MCF 10A (cell line): ENCODE results near the gene ARPC4. TPM values are rescaled to one million over a fixed set of nuclear protein-coding genes. Genes with fewer than 3 reads are reported as not detected.

Source experiments
- BruUV-seq: library from RNA; stranded (reverse); fragments of 400-500 nt; replicated peaks from 2 replicates; lab custom pipeline; 2021; lab: Mats Ljungman, UMichigan
- CTCF ChIA-PET: fragments of 300-600 bp; sonication (Branson Sonifier 250); formaldehyde crosslinking; extraction: SDS; loops from one replicate; lab custom pipeline; 2021; ENCODE audit warnings: antibody characterized with exemption, inconsistent platforms; lab: Yijun Ruan, JAX
- POLR2A ChIA-PET: fragments of 300-600, 350-650 bp; sonication (Branson Sonifier 250); formaldehyde crosslinking; extraction: SDS; loops from one replicate; lab custom pipeline; 2020; ENCODE audit warnings: antibody characterized with exemption, inconsistent platforms; lab: Yijun Ruan, JAX
- DNase-seq: peaks from one replicate; pipeline ENCODE4 v3.0.0-alpha.2; 2018; ENCODE audit not compliant: unreplicated experiment
- H3K27ac Mint-ChIP-seq: one replicate; pipeline ENCODE4 v1.8.0; 2022; ENCODE audit warnings: mild to moderate bottlenecking, low read depth, mixed read lengths; ENCODE audit not compliant: unreplicated experiment
- H3K27me3 Mint-ChIP-seq: one replicate; pipeline ENCODE4 v1.8.0; 2022; ENCODE audit warnings: mixed read lengths; ENCODE audit not compliant: insufficient read depth, unreplicated experiment
- H3K36me3 Mint-ChIP-seq: one replicate; pipeline ENCODE4 v1.8.0; 2022; ENCODE audit warnings: mild to moderate bottlenecking, moderate library complexity, mixed read lengths; ENCODE audit not compliant: insufficient read depth, unreplicated experiment
- H3K4me1 Mint-ChIP-seq: one replicate; pipeline ENCODE4 v1.8.0; 2022; ENCODE audit warnings: mixed read lengths; ENCODE audit not compliant: insufficient read depth, unreplicated experiment
- H3K4me3 Mint-ChIP-seq: one replicate; pipeline ENCODE4 v1.8.0; 2022; ENCODE audit warnings: mild to moderate bottlenecking, moderate library complexity, mixed read lengths; ENCODE audit not compliant: unreplicated experiment
- H3K9me3 Mint-ChIP-seq: one replicate; pipeline ENCODE4 v1.8.0; 2022; ENCODE audit warnings: mixed read lengths; ENCODE audit not compliant: unreplicated experiment
- intact Hi-C: fragments of 100-400 bp; cut with micrococcal nuclease; formaldehyde crosslinking; loops from 2 replicates; pipeline ENCODE4 v1.14.1; 2022
- total RNA-seq: library from RNA; stranded (reverse); gene quantifications from 2 replicates; pipeline ENCODE4 v1.2.3, GENCODE V29; 2022
- TF ChIP-seq, protein P1 (sequence below): fragments of 200-600 bp; IDR thresholded peaks from one replicate; pipeline ENCODE4 v1.8.0; 2022; ENCODE audit warnings: antibody characterized with exemption, mild to moderate bottlenecking; ENCODE audit not compliant: unreplicated experiment

ARPC4 gene
- total RNA-seq, 1 experiment from 2014 or later = 122 TPM

GRCh38 chr3:9825451-9826040 is 32.7 kb downstream of the ARPC4 start:
- ChIA-PET POLR2A (interaction anchor here (1.1 kb wide), 1 partner anchor 33 kb away, joined by 3 read pairs; the partner anchor contains the start of gene ARPC4), CTCF (interaction anchor here (0.5 kb wide), 1 partner anchor 127 kb away, joined by 4 read pairs; the partner anchor contains the start of gene PRRT3)
- H3K4me1 Mint-ChIP-seq = no peaks in the 10 kb centered on the region
- H3K27me3 Mint-ChIP-seq = no peaks in the 10 kb centered on the region
- DNase-seq = no peak
- no peak overlapping the region for H3K27ac Mint-ChIP-seq
- BruUV-seq = no TSS peak
- TF ChIP-seq, protein P1, sequence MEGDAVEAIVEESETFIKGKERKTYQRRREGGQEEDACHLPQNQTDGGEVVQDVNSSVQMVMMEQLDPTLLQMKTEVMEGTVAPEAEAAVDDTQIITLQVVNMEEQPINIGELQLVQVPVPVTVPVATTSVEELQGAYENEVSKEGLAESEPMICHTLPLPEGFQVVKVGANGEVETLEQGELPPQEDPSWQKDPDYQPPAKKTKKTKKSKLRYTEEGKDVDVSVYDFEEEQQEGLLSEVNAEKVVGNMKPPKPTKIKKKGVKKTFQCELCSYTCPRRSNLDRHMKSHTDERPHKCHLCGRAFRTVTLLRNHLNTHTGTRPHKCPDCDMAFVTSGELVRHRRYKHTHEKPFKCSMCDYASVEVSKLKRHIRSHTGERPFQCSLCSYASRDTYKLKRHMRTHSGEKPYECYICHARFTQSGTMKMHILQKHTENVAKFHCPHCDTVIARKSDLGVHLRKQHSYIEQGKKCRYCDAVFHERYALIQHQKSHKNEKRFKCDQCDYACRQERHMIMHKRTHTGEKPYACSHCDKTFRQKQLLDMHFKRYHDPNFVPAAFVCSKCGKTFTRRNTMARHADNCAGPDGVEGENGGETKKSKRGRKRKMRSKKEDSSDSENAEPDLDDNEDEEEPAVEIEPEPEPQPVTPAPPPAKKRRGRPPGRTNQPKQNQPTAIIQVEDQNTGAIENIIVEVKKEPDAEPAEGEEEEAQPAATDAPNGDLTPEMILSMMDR = no peak
- intact Hi-C loops = no loop called here
- no peaks in the 10 kb centered on the region for H3K36me3 Mint-ChIP-seq
- no peaks in the 10 kb centered on the region for H3K9me3 Mint-ChIP-seq
- no peak overlapping the region for H3K4me3 Mint-ChIP-seq

DNA sequence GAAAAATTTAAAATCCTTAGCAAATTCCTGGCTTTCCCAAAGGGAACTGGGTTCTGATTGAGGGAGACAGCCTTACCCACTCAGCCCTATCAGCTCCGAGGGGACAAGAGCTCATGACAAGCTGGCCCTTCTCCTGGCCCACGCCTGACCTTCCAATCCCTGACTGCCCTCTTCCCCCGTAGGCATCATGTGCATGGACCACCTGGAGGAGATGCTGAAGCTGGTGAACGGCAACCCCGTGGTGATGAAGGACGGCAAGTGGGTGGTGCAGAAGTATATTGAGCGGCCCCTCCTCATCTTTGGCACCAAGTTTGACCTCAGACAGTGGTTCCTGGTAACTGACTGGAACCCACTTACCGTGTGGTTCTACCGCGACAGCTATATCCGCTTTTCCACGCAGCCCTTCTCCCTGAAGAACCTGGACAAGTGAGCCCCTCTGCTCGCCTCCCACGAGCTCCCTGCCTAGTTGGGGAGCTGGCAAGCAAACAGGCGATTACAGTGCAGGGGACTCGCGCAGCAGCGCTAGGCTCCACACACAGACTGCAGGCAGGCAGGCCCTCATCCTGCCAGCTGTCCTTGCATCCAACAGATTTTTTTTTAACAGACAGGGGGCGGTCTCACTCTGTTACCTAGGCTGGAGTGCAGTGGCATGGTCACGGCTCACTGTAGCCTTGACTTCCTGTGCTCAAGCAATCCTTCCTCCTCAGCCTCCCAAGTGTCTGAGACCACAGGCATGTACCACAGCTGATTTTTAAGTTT is 34.1 kb downstream of the ARPC4 start:
- TF ChIP-seq, protein P1 = peak; percentile 34
- CTCF ChIA-PET = interaction anchor here (0.7 to 3.1 kb wide), 7 partner anchors 12 to 460 kb away, joined by 3 to 17 read pairs (median 6); no protein-coding TSS in a partner anchor
- Mint-ChIP-seq H3K4me1 (no peaks in the 10 kb centered on the region), H3K27me3 (no peaks in the 10 kb centered on the region), H3K4me3 (no peak overlapping the region), H3K27ac (no peak overlapping the region), H3K9me3 (no peaks in the 10 kb centered on the region), H3K36me3 (no peaks in the 10 kb centered on the region)
- intact Hi-C loops = loop anchor here (1.0 kb wide), 1 partner anchor 119 kb away; no protein-coding TSS in a partner anchor
- no TSS peak for BruUV-seq
- DNase-seq = peak; percentile 41
- POLR2A ChIA-PET = interaction anchor here (0.5 to 2.7 kb wide), 6 partner anchors 14 to 273 kb away, joined by 3 to 10 read pairs (median 4); partner anchors contain the start of genes CRELD1 and RPUSD3

GRCh38 chr3:9828801-9829755 is 36.2 kb downstream of the ARPC4 start:
- ChIA-PET CTCF (interaction anchor here (0.7 to 3.1 kb wide), 8 partner anchors 8 to 118 kb away, joined by 3 to 17 read pairs (median 4); no protein-coding TSS in a partner anchor), POLR2A (interaction anchor here (0.8 to 3.8 kb wide), 4 partner anchors 10 to 14 kb away, joined by 3 to 29 read pairs (median 7); partner anchors contain the start of gene RPUSD3)
- Mint-ChIP-seq H3K9me3 (no peaks in the 10 kb centered on the region), H3K27me3 (no peaks in the 10 kb centered on the region), H3K4me1 (no peaks in the 10 kb centered on the region), H3K36me3 (peaks cover under 1% of the 10 kb centered on the region), H3K27ac (no peak overlapping the region), H3K4me3 (no peak overlapping the region)
- TF ChIP-seq, protein P1 = no peak
- intact Hi-C loops = no loop called here
- no TSS peak for BruUV-seq
- DNase-seq = no peak
